HCT116 (cell line): ENCODE results near the gene MIS18BP1. TPM values are rescaled to one million over a fixed set of nuclear protein-coding genes. Genes with fewer than 3 reads are reported as not detected.

Experiments
- ATAC-seq: fragments of 200-7000 bp; cut with Tn5 transposase; 2 replicates; pipeline ENCODE4 v1.9.1; 2020; ENCODE audit warnings: mild to moderate bottlenecking, moderate library complexity
- BruUV-seq: library from RNA; stranded (reverse); fragments of 400-500 nt; replicated peaks from 2 replicates; lab custom pipeline; 2021; lab: Mats Ljungman, UMichigan
- CTCF ChIA-PET: fragments of 300-600 bp; sonication (Branson Sonifier 250); formaldehyde crosslinking; loops from one replicate; lab custom pipeline; 2021; ENCODE audit warnings: antibody characterized with exemption; lab: Charles Lee
- POLR2A ChIA-PET: fragments of 300-600, 350-600 bp; sonication (Branson Sonifier 250); formaldehyde crosslinking; loops from one replicate; lab custom pipeline; 2021; ENCODE audit warnings: antibody characterized with exemption; lab: Charles Lee
- RAD21 ChIA-PET, 2 experiments: fragments of 300-600 bp; sonication (Branson Sonifier 250); formaldehyde crosslinking; loops; one replicate each; lab custom pipeline; 2023; ENCODE audit warnings: low total read pairs in 2 of 2; ENCODE audit not compliant: uncharacterized antibody in 2 of 2, unreplicated experiment in 2 of 2, low non-redundant PET in 1 of 2; lab: Charles Lee
- DNase-seq: peaks from one replicate; pipeline ENCODE4 v3.0.0-alpha.2; 2010; ENCODE audit warnings: low read depth, low spot score
- H2AFZ ChIP-seq: fragments of 200-600 bp; shearing (Covaris generic), sonication (generic); 2 replicates; pipeline ENCODE4 v1.6.1; 2017; ENCODE audit warnings: low read depth, mixed run types, mixed read lengths, antibody characterized with exemption, low read length; ENCODE audit not compliant: poor library complexity, severe bottlenecking
- H3K27ac ChIP-seq: 2 replicates; pipeline ENCODE4 v1.5.1; 2012; ENCODE audit warnings: low read depth, low read length
- H3K27me3 ChIP-seq: fragments of 200-600 bp; sonication (generic); 2 replicates; pipeline ENCODE4 v1.6.1; 2016; ENCODE audit warnings: mixed run types, low read length, mixed read lengths; ENCODE audit not compliant: insufficient read depth
- H3K36me3 ChIP-seq, 2 experiments: fragments of 200-500 bp in 1 of 2; fragments of 200-600 bp in 1 of 2; sonication (Bioruptor generic) in 1 of 2; sonication (generic) in 1 of 2; 2 replicates each; pipeline versions ENCODE4 v1.5.1 to v1.6.1; 2014 to 2016; ENCODE audit warnings: low read length in 2 of 2, inconsistent platforms in 1 of 2, mixed read lengths in 1 of 2, mixed run types in 1 of 2; ENCODE audit not compliant: insufficient read depth in 2 of 2, control insufficient read depth in 1 of 2
- H3K4me1 ChIP-seq, 2 experiments: fragments of 200-600 bp in 1 of 2; sonication (generic) in 1 of 2; 2 replicates each; pipeline versions ENCODE4 v1.5.1 to v1.6.1; 2012 to 2017; ENCODE audit warnings: low read length in 2 of 2, inconsistent platforms in 1 of 2, mild to moderate bottlenecking in 1 of 2, mixed read lengths in 1 of 2, mixed run types in 1 of 2, moderate library complexity in 1 of 2; ENCODE audit not compliant: insufficient read depth in 2 of 2, control insufficient read depth in 1 of 2
- H3K4me2 ChIP-seq: fragments of 200-600 bp; sonication (generic); 2 replicates; pipeline ENCODE4 v1.6.1; 2017; ENCODE audit warnings: mixed run types, low read length, mixed read lengths
- H3K4me3 ChIP-seq, 2 experiments: fragments of 200-600 bp in 1 of 2; sonication (generic) in 1 of 2; replicated peaks in 1 of 2; 2 replicates each; pipeline ENCODE4 v1.5.1; 2011 to 2016; ENCODE audit warnings: low read length in 2 of 2, control low read depth in 1 of 2, low read depth in 1 of 2, mild to moderate bottlenecking in 1 of 2, mixed read lengths in 1 of 2, mixed run types in 1 of 2
- H3K79me2 ChIP-seq: fragments of 200-600 bp; sonication (generic); 2 replicates; pipeline ENCODE4 v1.6.1; 2017; ENCODE audit warnings: mild to moderate bottlenecking, mixed run types, low read length, moderate library complexity, mixed read lengths; ENCODE audit not compliant: insufficient read depth
- H3K9ac ChIP-seq: fragments of 200-600 bp; sonication (generic); 2 replicates; pipeline ENCODE4 v1.6.1; 2016; ENCODE audit warnings: low read length, mixed read lengths
- H3K9me2 ChIP-seq: fragments of 200-600 bp; sonication (generic), shearing (Covaris generic); 2 replicates; pipeline ENCODE4 v1.6.1; 2017; ENCODE audit warnings: mixed run types, mild to moderate bottlenecking, moderate library complexity; ENCODE audit not compliant: insufficient read depth
- H3K9me3 ChIP-seq, 2 experiments: fragments of 200-500 bp in 1 of 2; fragments of 200-600 bp in 1 of 2; sonication (Bioruptor generic) in 1 of 2; sonication (generic) in 1 of 2; 2 replicates each; pipeline ENCODE4 v1.6.1; 2014 to 2017; ENCODE audit warnings: low read length in 2 of 2, mixed read lengths in 2 of 2, inconsistent platforms in 1 of 2, low read depth in 1 of 2, mild to moderate bottlenecking in 1 of 2, mixed run types in 1 of 2, moderate library complexity in 1 of 2; ENCODE audit not compliant: control insufficient read depth in 1 of 2, insufficient read depth in 1 of 2
- H4K20me1 ChIP-seq: fragments of 200-600 bp; sonication (generic), shearing (Covaris generic); 2 replicates; pipeline ENCODE4 v1.6.1; 2017; ENCODE audit warnings: mixed run types, mild to moderate bottlenecking, moderate library complexity; ENCODE audit not compliant: insufficient read depth
- ATF3 ChIP-seq: IDR thresholded peaks from 2 replicates; pipeline ENCODE4 v1.6.1; 2012
- CBX3 ChIP-seq: IDR thresholded peaks from 2 replicates; pipeline ENCODE4 v1.6.1; 2012; ENCODE audit warnings: low read depth
- ELF1 ChIP-seq: IDR thresholded peaks from 2 replicates; pipeline ENCODE4 v1.6.1; 2012; ENCODE audit warnings: low read depth, borderline replicate concordance
- EZH2phosphoT487 ChIP-seq: fragments of 200-600 bp; IDR thresholded peaks from 2 replicates; pipeline ENCODE4 v1.6.1; 2018; ENCODE audit warnings: antibody characterized with exemption, borderline replicate concordance
- POLR2AphosphoS5 ChIP-seq: IDR thresholded peaks from 2 replicates; pipeline ENCODE4 v1.6.1; 2011; ENCODE audit warnings: mild to moderate bottlenecking, low read depth, low read length, moderate library complexity
- RAD21 ChIP-seq: IDR thresholded peaks from 2 replicates; pipeline ENCODE4 v1.6.1; 2012; ENCODE audit warnings: low read depth, mild to moderate bottlenecking
- REST ChIP-seq: IDR thresholded peaks from 2 replicates; pipeline ENCODE4 v1.6.1; 2012; ENCODE audit warnings: low read depth
- SIN3A ChIP-seq: IDR thresholded peaks from 2 replicates; pipeline ENCODE4 v1.6.1; 2012; ENCODE audit warnings: low read depth
- SP1 ChIP-seq: IDR thresholded peaks from 2 replicates; pipeline ENCODE4 v1.6.1; 2012; ENCODE audit warnings: low read depth
- SRF ChIP-seq: IDR thresholded peaks from 2 replicates; pipeline ENCODE4 v1.6.1; 2012; ENCODE audit warnings: low read depth
- ZFX ChIP-seq: fragments of 450-650 bp; IDR thresholded peaks from 2 replicates; pipeline ENCODE4 v1.6.1; 2017
- ZNF274 ChIP-seq: fragments of 200-500 bp; sonication (Bioruptor generic); IDR thresholded peaks from 2 replicates; pipeline ENCODE4 v1.6.1; 2014; ENCODE audit warnings: mild to moderate bottlenecking, low read depth, low read length, inconsistent platforms
- intact Hi-C: fragments of 100-400 bp; cut with micrococcal nuclease; formaldehyde crosslinking; loops from 2 replicates; pipeline ENCODE4 v1.10.0; 2022
- total RNA-seq: library from RNA; stranded (reverse); gene quantifications from one replicate; pipeline ENCODE4 v1.2.1, GENCODE V29; 2021; ENCODE audit not compliant: unreplicated experiment

MIS18BP1 gene
- total RNA-seq, 1 experiment from 2014 or later = 37.9 TPM

- Histone ChIP-seq H2AFZ (no peak overlapping the region), H3K9me2 (no peaks in the 10 kb centered on the region), H3K4me2 (no peak overlapping the region), H3K4me1 (no peaks in the 10 kb centered on the region), H3K27ac (no peak overlapping the region), H4K20me1 (no peaks in the 10 kb centered on the region), H3K9me3 (no peaks in the 10 kb centered on the region), H3K79me2 (no peaks in the 10 kb centered on the region), H3K4me3 (no peak overlapping the region), H3K27me3 (no peaks in the 10 kb centered on the region), H3K9ac (no peak overlapping the region), H3K36me3 (peaks cover 3 to 10% of the 10 kb centered on the region in 2 experiments; a peak in 2 of 4 replicates)
- no peak for TF ChIP-seq CBX3
- no peak for TF ChIP-seq POLR2AphosphoS5
- TF ChIP-seq SRF = no peak
- no peak for TF ChIP-seq ZFX
- no peak for TF ChIP-seq SP1
- TF ChIP-seq RAD21 = no peak
- no peak for TF ChIP-seq EZH2phosphoT487
- no peak for TF ChIP-seq REST
- TF ChIP-seq SIN3A = no peak
- no peak for TF ChIP-seq ATF3
- TF ChIP-seq ZNF274 = no peak
- no peak for TF ChIP-seq ELF1
- RAD21 ChIA-PET = no interaction called here
- DNase-seq = no peak
- ATAC-seq = no peak
- intact Hi-C loops = no loop called here
- CTCF ChIA-PET = no interaction called here
- no TSS peak for BruUV-seq
- POLR2A ChIA-PET = no interaction called here
Measured at GRCh38 chr14:45185100-45185814, 67.7 kb downstream of the MIS18BP1 start.
